ENCODE results near the gene FCER2. TPM values are rescaled to one million over a fixed set of nuclear protein-coding genes. Genes with fewer than 3 reads are reported as not detected.
"Not testable (repeated sequence)": the region's sequence is repeated elsewhere in the genome, so short reads cannot be mapped to it uniquely, and the experiment has no call there.

Gene FCER2
- polyA plus RNA-seq, 3 donors = 1.1 to 4.1 (median 2.1) TPM

- Histone ChIP-seq H3K27me3 (ENCODE audit: control insufficient read depth in 2 of 2, insufficient read depth in 2 of 2, low read length in 2 of 2) (no peaks in the 10 kb centered on the region), H3K79me2 (ENCODE audit: insufficient read depth, low read length) (no peaks in the 10 kb centered on the region), H4K20me1 (ENCODE audit: insufficient read depth, low read length) (no peaks in the 10 kb centered on the region), H3K4me3 (replicated peaks in 1 of 3; ENCODE audit: low read depth in 2 of 3, low read length in 3 of 3) (no peak within 1 kb of the TSS), H3K27ac (ENCODE audit: low read depth in 1 of 2, low read length in 2 of 2) (peak within 1 kb of the TSS in 1 of 2 donors; percentile 18), H3K9me3 (replicated peaks in 1 of 2; ENCODE audit: control insufficient read depth in 1 of 2, insufficient read depth in 1 of 2, low read length in 2 of 2) (no peaks in the 10 kb centered on the region), H3K36me3 (replicated peaks in 1 of 2; ENCODE audit: control insufficient read depth in 1 of 2, insufficient read depth in 2 of 2, low read length in 2 of 2) (no peaks in the 10 kb centered on the region), H3K9ac (ENCODE audit: insufficient read depth, low read length, poor library complexity, severe bottlenecking) (no peak within 1 kb of the TSS), H2AFZ (ENCODE audit: insufficient read depth, low read depth, low read length, poor library complexity, severe bottlenecking) (peak within 1 kb of the TSS; percentile 33), H3K4me2 (replicated peaks; ENCODE audit: extremely low read depth, low read length, poor library complexity, severe bottlenecking) (peak within 1 kb of the TSS; percentile 18), H3K4me1 (ENCODE audit: control insufficient read depth in 1 of 2, insufficient read depth in 2 of 2, low read length in 2 of 2) (peaks cover 20 to 29% of the 10 kb centered on the region in 2 donors)
- H3K4me1 Mint-ChIP-seq = peaks cover 36% of the 10 kb centered on the region
- peaks cover 0 to 2% of the 10 kb centered on the region in 2 donors for H3K36me3 Mint-ChIP-seq
- WGBS (ENCODE audit: insufficient coverage) = 70% methylated on average over 7 of the region's 7 CpGs
- H3K27ac Mint-ChIP-seq = peak within 1 kb of the TSS; percentile 1 to 88 (median 79)
- intact Hi-C loops (cut with micrococcal nuclease) = loop anchor here in 1 of 2 donors (5.0 kb wide), 2 partner anchors 35 to 50 kb away; no protein-coding TSS in a partner anchor
- peaks cover 2 to 8% (median 7%) of the 10 kb centered on the region in 3 donors for H3K27me3 Mint-ChIP-seq (ENCODE audit: low read depth in 3 of 3)
- peak within 1 kb of the TSS in 1 of 2 donors; percentile 65 for H3K4me3 Mint-ChIP-seq
- peak; percentile 59 to 75 (median 67) for DNase-seq
- H3K9me3 Mint-ChIP-seq = peaks cover 0 to 8% (median 5%) of the 10 kb centered on the region in 7 donors
- no peak for TF ChIP-seq CTCF (IDR thresholded peaks at IDR 0.05)
Measured at GRCh38 chr19:7746903-7747884, 45.3 kb upstream of the FCER2 start, which contains the start of gene CD209. Gene CD209, minus strand, starts transcription at chr19:7747534. Its CDS starts 23 bp downstream, at chr19:7747511.

GRCh38 chr19:7746306-7746705 is 44.4 kb upstream of the FCER2 start:
- H3K36me3 ChIP-seq (replicated peaks in 1 of 2; ENCODE audit: control insufficient read depth in 1 of 2, insufficient read depth in 2 of 2, low read length in 2 of 2); H3K27ac ChIP-seq (ENCODE audit: low read depth in 1 of 2, low read length in 2 of 2); H3K9me3 Mint-ChIP-seq; H4K20me1 ChIP-seq (ENCODE audit: insufficient read depth, low read length); H3K79me2 ChIP-seq (ENCODE audit: insufficient read depth, low read length); H3K9ac ChIP-seq (ENCODE audit: insufficient read depth, low read length, poor library complexity, severe bottlenecking); H3K27me3 Mint-ChIP-seq (ENCODE audit: low read depth in 3 of 3); H3K4me3 ChIP-seq (replicated peaks in 1 of 3; ENCODE audit: low read depth in 2 of 3, low read length in 3 of 3); DNase-seq; H3K4me2 ChIP-seq (replicated peaks; ENCODE audit: extremely low read depth, low read length, poor library complexity, severe bottlenecking); H2AFZ ChIP-seq (ENCODE audit: insufficient read depth, low read depth, low read length, poor library complexity, severe bottlenecking); H3K27me3 ChIP-seq (ENCODE audit: control insufficient read depth in 2 of 2, insufficient read depth in 2 of 2, low read length in 2 of 2); H3K9me3 ChIP-seq (replicated peaks in 1 of 2; ENCODE audit: control insufficient read depth in 1 of 2, insufficient read depth in 1 of 2, low read length in 2 of 2); H3K36me3 Mint-ChIP-seq; H3K4me3 Mint-ChIP-seq: not testable (repeated sequence)
- WGBS (ENCODE audit: insufficient coverage) = 86% methylated on average over 4 of the region's 4 CpGs
- intact Hi-C loops (cut with micrococcal nuclease) = loop anchor here in 1 of 2 donors (5.0 kb wide), 2 partner anchors 36 to 51 kb away; no protein-coding TSS in a partner anchor
- H3K4me1 ChIP-seq (ENCODE audit: control insufficient read depth in 1 of 2, insufficient read depth in 2 of 2, low read length in 2 of 2) = peaks cover 20 to 25% of the 10 kb centered on the region in 2 donors
- peak overlapping the region in 2 of 7 donors; percentile 26 to 70 for H3K27ac Mint-ChIP-seq
- peaks cover 35% of the 10 kb centered on the region for H3K4me1 Mint-ChIP-seq
